HAP-1 (cell line): Measurements from ENCODE around the gene STK11.

Experiments used
- DNase-seq, 2 experiments: peaks; one replicate each; pipeline ENCODE4 v3.0.0-alpha.2; 2016 to 2020; ENCODE audit warnings: low spot score in 2 of 2
- H3K27me3 ChIP-seq: fragments of 250-450 bp; sonication (Bioruptor Pico); 2 replicates; pipeline ENCODE4 v1.5.1; 2020; ENCODE audit warnings: low read depth, mild to moderate bottlenecking, moderate library complexity
- H3K36me3 ChIP-seq: fragments of 250-450 bp; sonication (Bioruptor Pico); replicated peaks from 2 replicates; pipeline ENCODE4 v1.5.1; 2020; ENCODE audit warnings: mild to moderate bottlenecking
- H3K4me1 ChIP-seq: fragments of 250-450 bp; sonication (Bioruptor Pico); 2 replicates; pipeline ENCODE4 v1.5.1; 2020; ENCODE audit warnings: mild to moderate bottlenecking
- H3K4me3 ChIP-seq: fragments of 250-450 bp; sonication (Bioruptor Pico); 2 replicates; pipeline ENCODE4 v1.5.1; 2020; ENCODE audit warnings: mild to moderate bottlenecking, moderate library complexity
- H3K9me3 ChIP-seq: fragments of 250-450 bp; sonication (Bioruptor Pico); 2 replicates; pipeline ENCODE4 v1.5.1; 2020; ENCODE audit warnings: mild to moderate bottlenecking, moderate library complexity
- in situ Hi-C: fragments of 300-500 bp; cut with MboI; formaldehyde crosslinking; loops from 3 replicates; pipeline ENCODE4 v1.14.3; 2020; ENCODE audit warnings: low sequenced_read_pairs, inconsistent platforms, mixed read lengths

STK11 gene

GRCh38 chr19:1230783-1231489 is 25.4 kb downstream of the STK11 start:
- no peaks in the 10 kb centered on the region for H3K27me3 ChIP-seq
- no peak overlapping the region for H3K4me3 ChIP-seq
- H3K9me3 ChIP-seq: no peaks in the 10 kb centered on the region
- in situ Hi-C loops: no loop called here
- H3K4me1 ChIP-seq: no peaks in the 10 kb centered on the region
- DNase-seq: no peak
- peaks cover 51% of the 10 kb centered on the region for H3K36me3 ChIP-seq

DNA sequence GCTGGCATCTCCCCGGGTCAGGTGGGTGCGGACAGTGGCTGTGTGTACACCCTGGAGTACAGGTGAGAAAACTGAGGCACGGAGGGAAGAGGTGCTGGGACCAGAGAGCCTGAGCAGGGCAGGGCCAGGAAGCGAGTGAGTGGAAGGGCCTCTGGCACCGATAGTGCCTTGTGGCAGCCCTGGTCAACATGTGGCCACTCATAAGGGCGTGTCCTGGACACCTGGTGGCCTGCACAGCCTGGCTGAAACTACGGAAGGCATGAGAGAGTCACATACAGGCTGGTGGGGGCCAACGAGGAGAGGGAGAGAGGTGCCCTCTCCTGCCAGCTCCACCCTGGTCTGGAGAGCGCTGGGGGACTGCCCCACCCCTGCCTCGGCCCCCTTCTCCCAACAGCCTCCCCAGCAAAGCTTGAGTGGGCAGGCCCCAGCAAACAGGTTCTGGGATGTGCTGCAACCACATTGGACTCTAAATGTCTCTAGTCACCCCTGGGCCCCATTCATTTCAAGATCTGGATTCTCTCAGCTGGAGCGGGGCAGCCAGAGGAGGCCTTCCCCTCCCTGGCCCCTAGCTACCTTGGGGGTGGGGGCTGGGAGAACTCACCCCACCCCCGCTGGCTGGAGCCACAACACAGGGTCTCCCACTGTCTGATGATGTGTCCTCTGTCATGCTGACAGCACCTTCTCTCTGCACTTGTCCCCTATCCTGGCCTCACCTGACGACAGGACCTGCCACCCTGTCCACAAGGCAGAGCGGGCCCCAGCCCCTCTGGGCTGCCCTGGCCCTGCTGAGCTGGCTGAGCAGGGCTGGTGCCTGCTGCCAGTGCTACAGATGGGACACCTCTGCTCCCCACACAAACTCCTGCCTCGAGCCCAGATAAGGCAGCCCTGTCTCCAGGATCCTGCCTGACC is 26.4 kb downstream of the STK11 start:
- no peak for DNase-seq
- Histone ChIP-seq H3K4me3 (no peak overlapping the region), H3K9me3 (no peaks in the 10 kb centered on the region), H3K27me3 (no peaks in the 10 kb centered on the region), H3K4me1 (no peaks in the 10 kb centered on the region), H3K36me3 (peaks cover 40% of the 10 kb centered on the region)
- in situ Hi-C loops: no loop called here

DNA sequence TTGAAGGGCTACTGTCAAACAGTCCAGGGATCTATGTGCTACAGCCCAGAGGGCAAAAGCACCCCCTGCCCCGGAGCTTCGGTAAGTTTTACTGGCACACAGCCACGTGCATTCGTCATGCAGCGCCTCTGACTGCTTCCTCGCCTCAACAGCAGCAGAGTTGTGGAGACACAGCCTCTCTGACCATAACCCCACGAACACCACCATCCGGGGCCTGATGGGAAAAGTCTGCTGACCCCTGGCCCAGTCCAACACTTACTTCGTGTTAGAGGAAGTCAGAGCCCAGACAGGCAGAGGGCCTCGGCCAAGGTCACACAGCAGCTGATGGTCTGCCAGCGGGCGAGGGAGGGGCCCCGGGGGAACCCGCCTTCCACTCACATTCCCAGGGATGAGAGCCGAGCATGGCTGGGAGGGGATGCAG is 27.1 kb downstream of the STK11 start:
- in situ Hi-C loops: no loop called here
- no peak for DNase-seq
- Histone ChIP-seq H3K9me3 (no peaks in the 10 kb centered on the region), H3K4me3 (no peak overlapping the region), H3K27me3 (no peaks in the 10 kb centered on the region), H3K36me3 (peaks cover 34% of the 10 kb centered on the region), H3K4me1 (no peaks in the 10 kb centered on the region)

GRCh38 chr19:1233115-1233667 is 27.6 kb downstream of the STK11 start:
- in situ Hi-C loops: no loop called here

DNA sequence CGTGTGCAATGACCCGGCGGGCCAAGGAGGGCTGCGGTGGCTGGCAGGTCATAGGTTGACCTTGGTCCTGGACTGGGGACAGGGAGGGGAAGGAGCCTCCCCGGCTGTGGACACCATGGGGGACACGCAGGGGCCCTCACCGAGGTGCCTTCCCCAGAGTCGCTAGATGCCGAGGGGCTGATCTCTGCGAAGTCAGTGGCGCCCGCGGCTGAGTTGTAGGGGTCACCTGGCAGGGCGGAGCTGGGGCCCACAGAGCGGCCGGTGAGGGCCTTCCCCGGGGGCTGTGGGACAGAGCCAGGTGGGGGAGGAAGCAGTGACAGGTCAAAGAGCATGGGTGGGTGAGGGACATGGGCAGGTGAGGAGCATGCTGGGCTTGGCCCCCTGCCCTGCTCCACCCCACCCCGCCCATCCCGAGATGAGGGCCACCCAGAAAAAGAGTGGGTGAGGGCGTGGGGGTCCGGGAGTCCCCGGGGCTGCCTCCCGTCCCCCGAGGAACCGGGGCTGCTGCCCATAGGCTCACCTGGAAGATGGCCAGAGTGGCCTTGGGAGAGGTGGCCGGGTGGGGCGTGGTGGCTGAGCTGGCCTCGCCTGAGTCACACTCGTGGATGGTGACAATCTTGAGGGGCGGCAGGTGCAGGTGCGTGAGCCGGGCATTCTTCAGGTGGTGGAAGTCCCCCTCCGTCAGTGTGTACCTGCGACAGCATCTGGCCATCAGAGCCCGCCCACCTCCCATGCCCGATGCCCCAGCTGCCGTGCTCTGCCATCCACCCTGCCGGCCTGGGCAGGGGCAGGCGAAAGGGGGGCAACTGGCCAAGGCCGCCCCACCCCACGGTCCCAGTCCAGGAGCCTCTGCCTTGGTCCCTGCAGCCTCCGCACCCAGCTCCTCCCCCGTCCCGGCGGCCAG is 28.7 kb downstream of the STK11 start:
- H3K4me1 ChIP-seq: no peaks in the 10 kb centered on the region
- no peak for DNase-seq
- H3K4me3 ChIP-seq: no peak overlapping the region
- no peaks in the 10 kb centered on the region for H3K27me3 ChIP-seq
- in situ Hi-C loops: no loop called here
- peaks cover 28% of the 10 kb centered on the region for H3K36me3 ChIP-seq
- no peaks in the 10 kb centered on the region for H3K9me3 ChIP-seq

More at GRCh38 chr19:1233115-1233667, 27.6 kb downstream of the STK11 start:
- DNase-seq: no peak
- no peaks in the 10 kb centered on the region for H3K27me3 ChIP-seq
- H3K9me3 ChIP-seq: no peaks in the 10 kb centered on the region
- H3K4me3 ChIP-seq: no peak overlapping the region
- no peaks in the 10 kb centered on the region for H3K4me1 ChIP-seq
- peaks cover 28% of the 10 kb centered on the region for H3K36me3 ChIP-seq

DNA sequence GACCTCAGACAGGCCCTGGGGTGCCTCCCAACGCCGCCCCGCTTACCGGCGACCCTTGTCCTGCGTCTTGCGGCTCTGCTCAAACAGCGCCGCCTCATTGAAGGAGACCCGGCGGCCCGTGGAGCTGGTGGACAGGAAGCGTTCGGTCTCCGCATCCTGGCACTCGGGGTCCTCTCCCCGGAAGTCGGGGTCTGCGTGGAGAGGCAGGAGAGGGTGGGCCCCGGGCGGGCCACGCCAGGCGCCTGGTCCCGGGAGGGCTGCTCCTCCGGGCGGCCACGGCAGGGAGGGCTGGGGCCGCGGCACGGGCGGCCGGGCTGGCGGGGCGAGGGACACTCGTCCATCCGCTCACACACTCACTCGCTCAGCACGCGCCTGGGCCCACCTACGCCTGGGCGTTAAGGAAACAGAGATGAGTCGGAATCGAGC is 29.4 kb downstream of the STK11 start:
- H3K36me3 ChIP-seq: peaks cover 28% of the 10 kb centered on the region
- H3K4me1 ChIP-seq: peaks cover 3% of the 10 kb centered on the region; the same call in 1 of the 2 replicates
- H3K9me3 ChIP-seq: no peaks in the 10 kb centered on the region
- no peaks in the 10 kb centered on the region for H3K27me3 ChIP-seq
- no peak overlapping the region for H3K4me3 ChIP-seq
- DNase-seq: no peak
- in situ Hi-C loops: no loop called here

DNA sequence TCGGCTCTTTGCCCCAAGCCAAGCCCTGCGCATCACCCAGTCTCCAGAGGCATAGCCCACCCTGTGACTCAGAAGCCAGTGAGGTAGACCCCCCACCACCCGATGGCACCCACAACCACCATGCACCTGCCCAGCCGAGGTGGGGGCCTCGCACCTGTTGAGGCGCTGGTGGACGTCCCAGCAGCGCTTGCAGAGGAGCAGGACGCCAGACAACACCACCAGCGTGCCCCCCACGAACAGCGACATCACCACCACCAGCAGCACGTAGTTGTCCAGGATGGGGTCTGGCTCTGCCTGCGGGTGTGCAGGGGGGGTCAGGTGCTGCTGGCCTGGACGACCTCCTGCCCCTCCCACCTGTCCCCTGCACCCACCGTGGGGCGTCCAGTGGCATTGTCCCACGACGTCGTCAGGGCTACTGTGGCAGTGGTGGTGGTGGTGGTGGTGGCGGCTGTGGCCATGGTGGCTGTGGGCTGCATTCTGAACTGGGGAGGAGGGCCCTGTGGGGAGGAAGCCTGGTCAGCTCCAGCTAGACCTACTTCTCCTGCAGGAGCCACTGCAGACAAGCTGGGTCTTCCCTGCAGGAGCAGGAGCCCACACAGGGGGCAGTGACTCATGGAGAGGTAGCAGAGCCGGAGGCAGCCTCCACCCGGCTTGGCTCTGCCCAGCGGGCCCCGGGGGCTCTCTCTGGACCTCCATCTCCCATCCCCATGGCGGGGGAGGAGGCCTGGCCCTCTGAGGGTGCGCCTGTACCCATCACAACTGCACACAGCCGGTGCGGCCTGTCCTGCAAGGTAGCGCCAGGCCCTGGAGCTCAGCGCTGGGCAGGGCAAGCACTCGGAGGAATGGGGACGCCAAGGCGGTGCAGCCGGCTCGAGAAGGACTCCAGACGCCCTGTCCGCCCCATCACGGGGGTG is 30.3 kb downstream of the STK11 start:
- in situ Hi-C loops: no loop called here
- Histone ChIP-seq H3K4me1 (peaks cover 5% of the 10 kb centered on the region), H3K4me3 (peak overlapping the region; percentile 72), H3K9me3 (no peaks in the 10 kb centered on the region), H3K27me3 (no peaks in the 10 kb centered on the region), H3K36me3 (peaks cover 23% of the 10 kb centered on the region)
- no peak for DNase-seq

GRCh38 chr19:1236576-1236975 is 31.0 kb downstream of the STK11 start:
- H3K27me3 ChIP-seq: no peaks in the 10 kb centered on the region
- peak overlapping the region; percentile 72 for H3K4me3 ChIP-seq
- in situ Hi-C loops: no loop called here
- peaks cover 11% of the 10 kb centered on the region for H3K4me1 ChIP-seq
- H3K36me3 ChIP-seq: peaks cover 21% of the 10 kb centered on the region
- DNase-seq: peak in 1 of 2 experiments; percentile 65
- H3K9me3 ChIP-seq: no peaks in the 10 kb centered on the region

GRCh38 chr19:1237027-1237659 is 31.6 kb downstream of the STK11 start:
- Histone ChIP-seq H3K27me3 (no peaks in the 10 kb centered on the region), H3K36me3 (peaks cover 21% of the 10 kb centered on the region), H3K4me1 (peaks cover 11% of the 10 kb centered on the region), H3K4me3 (peak overlapping the region; percentile 72), H3K9me3 (no peaks in the 10 kb centered on the region)
- no peak for DNase-seq
- in situ Hi-C loops: no loop called here

DNA sequence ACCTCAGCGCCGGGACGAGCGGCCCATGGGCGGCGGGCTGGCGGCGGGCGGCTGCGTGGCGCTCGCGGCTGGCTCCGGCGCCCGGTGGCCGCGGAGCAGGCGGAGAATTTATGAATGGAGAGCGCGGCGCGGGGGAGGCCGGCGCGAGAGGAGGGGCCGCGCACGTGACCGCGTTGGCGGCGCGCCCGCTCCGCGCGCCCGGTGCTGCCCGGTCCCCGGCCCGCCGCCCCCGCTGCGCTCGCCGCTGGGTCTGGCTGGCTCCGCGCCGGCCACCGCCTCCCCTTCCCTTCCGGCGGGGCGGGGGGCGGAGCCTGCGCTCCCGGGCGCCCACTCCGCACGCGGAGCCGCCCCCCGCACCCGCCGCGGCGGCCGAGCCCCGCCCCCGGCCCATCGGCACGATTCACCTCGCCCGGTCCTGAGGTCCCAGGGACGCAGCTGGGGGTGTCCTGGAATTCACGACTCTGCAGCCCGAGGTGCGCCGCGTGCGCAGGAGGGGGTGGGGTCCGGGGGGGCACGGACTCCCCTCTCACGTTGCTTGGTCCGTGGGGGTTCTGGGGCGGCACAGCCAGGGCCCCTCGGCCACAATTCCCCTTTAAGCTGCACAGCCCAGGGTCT is 32.3 kb downstream of the STK11 start, which contains the start of gene CBARP:
Gene CBARP, minus strand, starts transcription at position 252 of the 615 bp plus-strand sequence. CDS start 1,905 bp downstream, outside the sequence.
- H3K27me3 ChIP-seq: no peaks in the 10 kb centered on the region
- peaks cover 22% of the 10 kb centered on the region for H3K36me3 ChIP-seq
- H3K4me3 ChIP-seq: peak within 1 kb of the TSS; percentile 72
- peak; percentile 46 to 79 for DNase-seq
- H3K9me3 ChIP-seq: no peaks in the 10 kb centered on the region
- H3K4me1 ChIP-seq: peaks cover 16% of the 10 kb centered on the region
- in situ Hi-C loops: no loop called here

- H3K9me3 ChIP-seq: no peaks in the 10 kb centered on the region
- peaks cover 16% of the 10 kb centered on the region for H3K36me3 ChIP-seq
- peaks cover 16% of the 10 kb centered on the region for H3K4me1 ChIP-seq
- DNase-seq: no peak
- in situ Hi-C loops: no loop called here
- H3K27me3 ChIP-seq: no peaks in the 10 kb centered on the region
- H3K4me3 ChIP-seq: peak overlapping the region; percentile 35
These were observed 33.1 kb downstream of the STK11 start for GRCh38 chr19:1238369-1239303.
